CD14-positive monocyte (primary cell): ENCODE measurements around the gene BACH2. TPM values are rescaled to one million over a fixed set of nuclear protein-coding genes. Genes with fewer than 3 reads are reported as not detected.

ENCODE experiments used
- DNase-seq, 3 donors: peaks; one replicate each; pipeline ENCODE4 v3.0.0-alpha.2; 2011 to 2022
- H2AFZ ChIP-seq: 2 replicates; pipeline ENCODE4 v1.6.0; 2012; ENCODE audit warnings: mild to moderate bottlenecking, low read depth, low read length, inconsistent platforms; ENCODE audit not compliant: insufficient read depth, poor library complexity, severe bottlenecking
- H3K27ac ChIP-seq, 2 donors: 1 replicate in 1 of 2; 2 replicates in 1 of 2; pipeline ENCODE4 v1.5.1; 2012 to 2013; ENCODE audit warnings: low read length in 2 of 2, control low read depth in 1 of 2, inconsistent platforms in 1 of 2, low read depth in 1 of 2, mild to moderate bottlenecking in 1 of 2
- H3K27me3 ChIP-seq, 2 donors: one replicate each; pipeline versions ENCODE4 v1.6.0 to v1.6.1; 2011 to 2013; ENCODE audit warnings: low read length in 2 of 2; ENCODE audit not compliant: control insufficient read depth in 2 of 2, insufficient read depth in 2 of 2
- H3K36me3 ChIP-seq, 2 donors: replicated peaks in 1 of 2; 1 replicate in 1 of 2; 2 replicates in 1 of 2; pipeline versions ENCODE4 v1.5.1 to v1.6.1; 2012 to 2013; ENCODE audit warnings: low read length in 2 of 2, control low read depth in 1 of 2, inconsistent platforms in 1 of 2, mild to moderate bottlenecking in 1 of 2; ENCODE audit not compliant: insufficient read depth in 2 of 2, control insufficient read depth in 1 of 2
- H3K4me1 ChIP-seq, 2 donors: 1 replicate in 1 of 2; 2 replicates in 1 of 2; pipeline versions ENCODE4 v1.5.1 to v1.6.1; 2012 to 2013; ENCODE audit warnings: low read length in 2 of 2, control low read depth in 1 of 2, inconsistent platforms in 1 of 2, mild to moderate bottlenecking in 1 of 2, moderate library complexity in 1 of 2; ENCODE audit not compliant: insufficient read depth in 2 of 2, control insufficient read depth in 1 of 2
- H3K4me2 ChIP-seq: replicated peaks from 2 replicates; pipeline ENCODE3; 2012; ENCODE audit warnings: low read length, moderate library complexity, mild to moderate bottlenecking; ENCODE audit not compliant: poor library complexity, severe bottlenecking; ENCODE audit errors: extremely low read depth
- H3K4me3 ChIP-seq, 3 experiments: fragments of 200-600 bp in 1 of 3; sonication (generic) in 1 of 3; replicated peaks in 1 of 3; 1 replicate in 2 of 3; 2 replicates in 1 of 3; pipeline ENCODE4 v1.5.1; 2011 to 2013; ENCODE audit warnings: low read length in 3 of 3, mild to moderate bottlenecking in 3 of 3, control low read depth in 2 of 3, low read depth in 2 of 3, inconsistent platforms in 1 of 3, moderate library complexity in 1 of 3
- H3K79me2 ChIP-seq: 2 replicates; pipeline ENCODE4 v1.6.0; 2012; ENCODE audit warnings: mild to moderate bottlenecking, control low read depth, inconsistent platforms, low read length, moderate library complexity; ENCODE audit not compliant: insufficient read depth
- H3K9ac ChIP-seq: 2 replicates; pipeline ENCODE4 v1.6.0; 2017; ENCODE audit warnings: low read length, mild to moderate bottlenecking; ENCODE audit not compliant: insufficient read depth, poor library complexity, severe bottlenecking
- H3K9me3 ChIP-seq, 2 donors: replicated peaks in 1 of 2; 1 replicate in 1 of 2; 2 replicates in 1 of 2; pipeline versions ENCODE4 v1.5.1 to v1.6.1; 2012 to 2013; ENCODE audit warnings: low read length in 2 of 2, control low read depth in 1 of 2; ENCODE audit not compliant: control insufficient read depth in 1 of 2, insufficient read depth in 1 of 2
- H4K20me1 ChIP-seq: 2 replicates; pipeline ENCODE4 v1.6.0; 2012; ENCODE audit warnings: mild to moderate bottlenecking, low read length, control low read depth, moderate library complexity; ENCODE audit not compliant: insufficient read depth
- H3K27ac Mint-ChIP-seq, 7 donors: one replicate each; pipeline ENCODE4 v1.8.0; 2020; ENCODE audit warnings: mild to moderate bottlenecking in 7 of 7, mixed read lengths in 7 of 7, moderate library complexity in 6 of 7, inconsistent platforms in 2 of 7
- H3K27me3 Mint-ChIP-seq, 3 donors: one replicate each; pipeline ENCODE4 v1.8.0; 2021 to 2022; ENCODE audit warnings: low read depth in 3 of 3, mild to moderate bottlenecking in 3 of 3, mixed read lengths in 3 of 3, moderate library complexity in 3 of 3, inconsistent platforms in 1 of 3
- H3K36me3 Mint-ChIP-seq, 2 donors: one replicate each; pipeline ENCODE4 v1.8.0; 2020; ENCODE audit warnings: mixed read lengths in 2 of 2, inconsistent platforms in 1 of 2, mild to moderate bottlenecking in 1 of 2
- H3K4me1 Mint-ChIP-seq: one replicate; pipeline ENCODE4 v1.8.0; 2020; ENCODE audit warnings: mild to moderate bottlenecking, mixed read lengths
- H3K4me3 Mint-ChIP-seq, 2 donors: one replicate each; pipeline ENCODE4 v1.8.0; 2020; ENCODE audit warnings: mild to moderate bottlenecking in 2 of 2, mixed read lengths in 2 of 2, moderate library complexity in 1 of 2
- H3K9me3 Mint-ChIP-seq, 7 donors: one replicate each; pipeline ENCODE4 v1.8.0; 2020 to 2022; ENCODE audit warnings: mixed read lengths in 7 of 7, mild to moderate bottlenecking in 6 of 7, moderate library complexity in 6 of 7, inconsistent platforms in 2 of 7
- CTCF ChIP-seq: fragments of 200-600 bp; IDR thresholded peaks from one replicate; pipeline ENCODE4 v1.8.0; 2022; ENCODE audit warnings: antibody characterized with exemption, mild to moderate bottlenecking
- WGBS: methylation state at CpG from one replicate; pipeline ENCODE4 v1.1.5; 2013; ENCODE audit warnings: missing lambda C conversion rate; ENCODE audit not compliant: insufficient coverage; 5-methylcytosine and 5-hydroxymethylcytosine counted together
- intact Hi-C, 2 donors: fragments of 100-400 bp; cut with micrococcal nuclease; formaldehyde crosslinking; loops; one replicate each; pipeline versions ENCODE4 v1.15.0 to v1.15.1; 2023
- polyA plus RNA-seq, 3 donors: library from polyadenylated mRNA; depleted of rRNA in 1 of 3; unstranded in 2 of 3; stranded (reverse) in 1 of 3; fragments of 300-500 nt in 2 of 3; fragments of >200 nt in 1 of 3; fragmentation: Illumina TruSeq in 2 of 3; gene quantifications; 1 replicate in 2 of 3; 2 replicates in 1 of 3; pipeline ENCODE4 v1.2.3, GENCODE V29; 2012 to 2021

BACH2 gene
- polyA plus RNA-seq, 3 donors, result 0.04 to 0.09 (median 0.05) TPM

GRCh38 chr6:90080876-90081481 is 215.7 kb downstream of the BACH2 start:
- intact Hi-C loops, result no loop called here
- no CpG with 5 or more reads among the region's 9 CpGs for WGBS

More at GRCh38 chr6:90080876-90081481, 215.7 kb downstream of the BACH2 start:
- Mint-ChIP-seq H3K4me1 (peaks cover 19% of the 10 kb centered on the region), H3K9me3 (no peaks in the 10 kb centered on the region), H3K27ac (no peak overlapping the region), H3K4me3 (no peak overlapping the region), H3K36me3 (no peaks in the 10 kb centered on the region), H3K27me3 (no peaks in the 10 kb centered on the region)
- Histone ChIP-seq H2AFZ (no peak overlapping the region), H4K20me1 (no peaks in the 10 kb centered on the region), H3K27me3 (no peaks in the 10 kb centered on the region), H3K4me2 (no peak overlapping the region), H3K4me1 (peaks cover 13 to 19% of the 10 kb centered on the region in 2 donors), H3K36me3 (no peaks in the 10 kb centered on the region), H3K9me3 (no peaks in the 10 kb centered on the region), H3K27ac (no peak overlapping the region), H3K4me3 (no peak overlapping the region), H3K79me2 (no peaks in the 10 kb centered on the region), H3K9ac (no peak overlapping the region)
- DNase-seq, result no peak
- no peak for TF ChIP-seq CTCF
